ENCODE results near the gene RASGRF1. TPM values are rescaled to one million over a fixed set of nuclear protein-coding genes. Genes with fewer than 3 reads are reported as not detected.

The RASGRF1 gene
- total RNA-seq, 6 experiments from 2014 or later: 0.09 to 0.31 (median 0.18) TPM

DNA sequence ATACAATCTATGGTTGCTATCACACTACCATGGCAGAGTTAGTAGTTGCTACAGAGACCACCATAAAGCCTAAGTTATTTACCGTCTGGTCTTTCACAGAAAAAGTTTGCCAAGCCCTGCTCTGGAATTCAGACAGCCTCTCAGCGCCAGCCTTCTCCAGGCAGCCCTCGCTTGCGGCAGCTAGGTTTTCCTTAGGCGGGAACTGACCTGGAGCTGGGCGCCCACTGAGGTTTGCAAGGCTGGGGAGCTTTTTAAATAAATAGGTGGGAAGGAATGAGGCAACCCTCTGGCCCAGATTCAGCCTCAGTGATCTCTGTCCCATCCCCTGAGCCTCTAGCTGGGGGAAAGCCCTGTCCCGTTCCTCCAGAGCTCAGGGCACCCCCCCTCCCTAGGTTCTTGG lies 146.9 kb downstream of the RASGRF1 start:
- Mint-ChIP-seq H3K36me3 (ENCODE audit: low read depth) (no peaks in the 10 kb centered on the region), H3K9me3 (no peaks in the 10 kb centered on the region), H3K27ac (no peak overlapping the region), H3K27me3 (ENCODE audit: insufficient read depth) (peaks cover 30% of the 10 kb centered on the region), H3K4me1 (ENCODE audit: low read depth) (no peaks in the 10 kb centered on the region), H3K4me3 (no peak overlapping the region)
- no peak for DNase-seq
- no peak for TF ChIP-seq CTCF (IDR thresholded peaks at IDR 0.05)

GRCh38 chr15:78942741-78943140 lies 147.8 kb downstream of the RASGRF1 start:
- no peak for TF ChIP-seq CTCF (IDR thresholded peaks at IDR 0.05)
- Mint-ChIP-seq H3K4me3 (no peak overlapping the region), H3K4me1 (ENCODE audit: low read depth) (no peaks in the 10 kb centered on the region), H3K9me3 (no peaks in the 10 kb centered on the region), H3K36me3 (ENCODE audit: low read depth) (no peaks in the 10 kb centered on the region), H3K27ac (no peak overlapping the region), H3K27me3 (ENCODE audit: insufficient read depth) (peaks cover 35% of the 10 kb centered on the region)
- no peak for DNase-seq

DNA sequence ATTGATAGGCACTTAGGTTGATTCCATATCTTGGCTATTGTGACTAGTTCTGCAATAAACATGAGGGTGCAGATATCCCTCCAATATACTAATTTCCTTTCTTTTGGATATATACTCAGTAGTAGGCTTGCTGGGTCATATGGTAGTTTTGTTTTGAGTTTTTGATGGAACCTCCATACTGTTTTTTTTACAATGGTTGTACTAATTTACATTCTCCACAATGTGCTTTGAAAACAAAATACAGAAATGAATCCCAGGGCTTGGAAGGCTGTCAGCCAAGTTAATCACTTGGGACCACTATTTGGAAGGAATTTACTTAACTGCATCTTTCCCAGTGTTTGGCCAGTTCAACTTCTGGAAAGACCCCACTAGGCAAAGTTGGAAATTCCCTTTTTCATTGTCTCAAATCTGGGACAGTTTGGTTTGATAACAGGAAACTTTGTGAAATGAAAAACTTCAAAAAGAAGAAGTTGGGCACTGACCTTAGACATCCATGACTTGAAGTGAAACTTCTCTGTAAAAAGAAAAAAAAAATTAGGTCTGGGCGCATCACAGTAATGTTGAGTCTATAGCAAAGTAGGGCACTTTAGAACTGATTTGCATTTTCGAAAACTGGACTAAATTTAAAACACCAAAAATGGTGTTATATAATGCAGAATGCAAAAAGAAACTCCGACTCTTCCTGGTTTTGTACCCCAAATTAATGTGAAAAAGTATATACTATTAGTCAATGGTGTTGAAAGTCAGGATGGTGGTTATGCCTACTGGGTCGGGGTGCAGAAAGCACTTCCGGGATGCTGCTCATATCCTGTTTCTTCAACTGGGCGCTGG lies 151.7 kb downstream of the RASGRF1 start:
- Mint-ChIP-seq H3K36me3 (ENCODE audit: low read depth) (no peaks in the 10 kb centered on the region), H3K4me1 (ENCODE audit: low read depth) (no peaks in the 10 kb centered on the region), H3K27me3 (ENCODE audit: insufficient read depth) (peaks cover 28% of the 10 kb centered on the region), H3K4me3 (no peak overlapping the region), H3K9me3 (no peaks in the 10 kb centered on the region), H3K27ac (no peak overlapping the region)
- TF ChIP-seq CTCF (IDR thresholded peaks at IDR 0.05): no peak
- DNase-seq: no peak

GRCh38 chr15:78937132-78937739 lies 153.3 kb downstream of the RASGRF1 start:
- no peak for DNase-seq
- peaks cover 32% of the 10 kb centered on the region for H3K27me3 Mint-ChIP-seq (ENCODE audit: insufficient read depth)
- no peaks in the 10 kb centered on the region for H3K4me1 Mint-ChIP-seq (ENCODE audit: low read depth)
- no peak overlapping the region for H3K27ac Mint-ChIP-seq
- no peaks in the 10 kb centered on the region for H3K9me3 Mint-ChIP-seq
- TF ChIP-seq CTCF (IDR thresholded peaks at IDR 0.05): no peak
- H3K36me3 Mint-ChIP-seq (ENCODE audit: low read depth): no peaks in the 10 kb centered on the region
- H3K4me3 Mint-ChIP-seq: no peak overlapping the region

DNA sequence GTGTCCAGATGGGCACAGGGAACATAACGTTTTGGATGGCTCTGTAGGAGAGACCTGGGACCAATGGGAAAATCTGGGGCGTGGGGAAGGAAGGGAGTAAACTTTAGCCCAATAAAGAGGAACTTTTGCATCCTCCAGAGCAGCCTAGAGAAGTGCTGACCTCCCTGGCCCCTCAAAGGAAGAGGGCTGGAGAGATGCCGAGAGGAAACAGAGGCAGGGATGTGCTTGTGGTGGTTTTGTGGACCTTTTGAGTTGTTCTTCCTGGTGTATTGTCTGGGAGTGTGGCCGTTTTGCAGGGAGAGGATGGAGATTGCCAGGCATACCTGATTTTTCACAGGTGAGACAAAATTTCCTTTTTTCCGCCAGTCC lies 155.9 kb downstream of the RASGRF1 start:
- peaks cover 40% of the 10 kb centered on the region for H3K27me3 Mint-ChIP-seq (ENCODE audit: insufficient read depth)
- DNase-seq: no peak
- H3K4me3 Mint-ChIP-seq: no peak overlapping the region
- no peak overlapping the region for H3K27ac Mint-ChIP-seq
- H3K9me3 Mint-ChIP-seq: no peaks in the 10 kb centered on the region
- TF ChIP-seq CTCF (IDR thresholded peaks at IDR 0.05): no peak
- H3K4me1 Mint-ChIP-seq (ENCODE audit: low read depth): peaks cover 15% of the 10 kb centered on the region
- H3K36me3 Mint-ChIP-seq (ENCODE audit: low read depth): no peaks in the 10 kb centered on the region

Data from HFFc6 (cell line).